ENCODE data around the gene C11orf54. TPM values are rescaled to one million over a fixed set of nuclear protein-coding genes. Genes with fewer than 3 reads are reported as not detected.

C11orf54 gene
- total RNA-seq, 4 donors from 2014 or later: 33.3 to 71.0 (median 42.0) TPM

- H3K36me3 ChIP-seq: peaks cover 0 to 78% of the 10 kb centered on the region in 2 donors
- H3K4me1 ChIP-seq: no peaks in the 10 kb centered on the region
- TF ChIP-seq POLR2A (IDR thresholded peaks at IDR 0.05): no peak
- no peak for TF ChIP-seq CTCF (IDR thresholded peaks at IDR 0.05 in 4 of 5, conservative IDR thresholded peaks at IDR 0.05 in 1 of 5)
- ATAC-seq (no peak), DNase-seq (no peak)
- H3K27ac ChIP-seq: no peak overlapping the region
- H3K9me3 ChIP-seq: no peaks in the 10 kb centered on the region
- H3K27me3 ChIP-seq: no peaks in the 10 kb centered on the region
- in situ Hi-C loops (cut with MboI; ENCODE audit: low sequenced_read_pairs in 4 of 4) (no loop called here), intact Hi-C loops (cut with DNase I; ENCODE audit: low total_unique reads) (no loop called here)
- H3K4me3 ChIP-seq: no peak overlapping the region
Measured at GRCh38 chr11:93704237-93704636, 37.2 kb upstream of the C11orf54 start.

GRCh38 chr11:93710239-93710638 lies 31.2 kb upstream of the C11orf54 start:
- no peak for DNase-seq
- H3K27me3 ChIP-seq: no peaks in the 10 kb centered on the region
- H3K36me3 ChIP-seq: peaks cover 0 to 49% of the 10 kb centered on the region in 2 donors
- no peak for ATAC-seq
- no peak overlapping the region for H3K4me3 ChIP-seq
- TF ChIP-seq POLR2A (IDR thresholded peaks at IDR 0.05) (no peak), CTCF (IDR thresholded peaks at IDR 0.05 in 4 of 5, conservative IDR thresholded peaks at IDR 0.05 in 1 of 5) (no peak)
- intact Hi-C loops (cut with DNase I; ENCODE audit: low total_unique reads) (no loop called here), in situ Hi-C loops (cut with MboI; ENCODE audit: low sequenced_read_pairs in 4 of 4) (no loop called here)
- H3K4me1 ChIP-seq: no peaks in the 10 kb centered on the region
- H3K27ac ChIP-seq: no peak overlapping the region
- no peaks in the 10 kb centered on the region for H3K9me3 ChIP-seq

- H3K4me1 ChIP-seq: no peaks in the 10 kb centered on the region
- DNase-seq: no peak
- no peak overlapping the region for H3K27ac ChIP-seq
- H3K9me3 ChIP-seq: no peaks in the 10 kb centered on the region
- TF ChIP-seq CTCF (IDR thresholded peaks at IDR 0.05 in 4 of 5, conservative IDR thresholded peaks at IDR 0.05 in 1 of 5): no peak
- TF ChIP-seq POLR2A (IDR thresholded peaks at IDR 0.05): no peak
- H3K27me3 ChIP-seq: no peaks in the 10 kb centered on the region
- no peak for ATAC-seq
- no peak overlapping the region for H3K4me3 ChIP-seq
- intact Hi-C loops (cut with DNase I; ENCODE audit: low total_unique reads): no loop called here
- H3K36me3 ChIP-seq: peaks cover 0 to 29% of the 10 kb centered on the region in 2 donors
- in situ Hi-C loops (cut with MboI; ENCODE audit: low sequenced_read_pairs in 4 of 4): no loop called here
Measured at GRCh38 chr11:93712678-93713077, 28.8 kb upstream of the C11orf54 start.

GRCh38 chr11:93715797-93716396 lies 25.6 kb upstream of the C11orf54 start:
- Histone ChIP-seq H3K4me1 (no peaks in the 10 kb centered on the region), H3K27ac (no peak overlapping the region), H3K27me3 (no peaks in the 10 kb centered on the region), H3K4me3 (no peak overlapping the region), H3K9me3 (no peaks in the 10 kb centered on the region), H3K36me3 (no peaks in the 10 kb centered on the region)
- intact Hi-C loops (cut with DNase I; ENCODE audit: low total_unique reads) (no loop called here), in situ Hi-C loops (cut with MboI; ENCODE audit: low sequenced_read_pairs in 4 of 4) (no loop called here)
- ATAC-seq (no peak), DNase-seq (no peak)
- TF ChIP-seq CTCF (IDR thresholded peaks at IDR 0.05 in 4 of 5, conservative IDR thresholded peaks at IDR 0.05 in 1 of 5) (no peak), POLR2A (IDR thresholded peaks at IDR 0.05) (no peak)

GRCh38 chr11:93717501-93717900 lies 24.0 kb upstream of the C11orf54 start:
- Histone ChIP-seq H3K4me1 (no peaks in the 10 kb centered on the region), H3K36me3 (peaks cover 0 to 4% of the 10 kb centered on the region in 2 donors), H3K4me3 (no peak overlapping the region), H3K9me3 (no peaks in the 10 kb centered on the region), H3K27me3 (no peaks in the 10 kb centered on the region), H3K27ac (no peak overlapping the region)
- intact Hi-C loops (cut with DNase I; ENCODE audit: low total_unique reads) (no loop called here), in situ Hi-C loops (cut with MboI; ENCODE audit: low sequenced_read_pairs in 4 of 4) (no loop called here)
- ATAC-seq (no peak), DNase-seq (no peak)
- TF ChIP-seq CTCF (IDR thresholded peaks at IDR 0.05 in 4 of 5, conservative IDR thresholded peaks at IDR 0.05 in 1 of 5) (no peak), POLR2A (IDR thresholded peaks at IDR 0.05) (no peak)

Measured in gastrocnemius medialis (tissue), 4 donors.